Measurements from ENCODE around the gene TRAPPC5. TPM values are rescaled to one million over a fixed set of nuclear protein-coding genes. Genes with fewer than 3 reads are reported as not detected.

The TRAPPC5 gene
- polyA plus RNA-seq, 1 of the 3 experiments (the other 2 are of a cell fraction) = 49.4 TPM

- no peaks in the 10 kb centered on the region for H4K20me1 ChIP-seq (ENCODE audit: insufficient read depth)
- H3K27me3 ChIP-seq (ENCODE audit: insufficient read depth) = peaks cover 89% of the 10 kb centered on the region
- H3K4me3 ChIP-seq (ENCODE audit: low read depth in 2 of 2, low read length in 1 of 2) = no peak overlapping the region
- 28% methylated on average over 15 of the region's 15 CpGs for WGBS (ENCODE audit: low lambda C conversion rate)
- no peaks in the 10 kb centered on the region for H3K79me2 ChIP-seq (ENCODE audit: insufficient read depth)
- no peak overlapping the region for H2AFZ ChIP-seq (ENCODE audit: low read depth)
- no peaks in the 10 kb centered on the region for H3K9me3 ChIP-seq
- no peaks in the 10 kb centered on the region for H3K9me2 ChIP-seq
- no peak overlapping the region for H3K9ac ChIP-seq
- no peaks in the 10 kb centered on the region for H3F3A ChIP-seq (replicated peaks; ENCODE audit: insufficient read depth)
- CTCF ChIA-PET = interaction anchor here (2.5 to 3.0 kb wide), 2 partner anchors 19 kb away, joined by 10 to 13 read pairs; partner anchors contain the start of gene TRAPPC5
- H3K36me3 ChIP-seq (replicated peaks in 1 of 2; ENCODE audit: control insufficient read depth in 1 of 2, insufficient read depth in 2 of 2, low read length in 1 of 2) = no peaks in the 10 kb centered on the region
- POLR2A ChIA-PET = no interaction called here
- no peaks in the 10 kb centered on the region for H3K4me1 ChIP-seq (ENCODE audit: control insufficient read depth in 1 of 2, insufficient read depth in 2 of 2, low read depth in 1 of 2, low read length in 1 of 2)
- DNase-seq = no peak
- TF ChIP-seq MXI1 (IDR thresholded peaks at IDR 0.05; ENCODE audit: low read depth, low read length) (no peak), USF2 (IDR thresholded peaks at IDR 0.05; ENCODE audit: borderline replicate concordance, low read depth, low read length) (no peak), MEF2A (IDR thresholded peaks at IDR 0.05; ENCODE audit: borderline replicate concordance, low read depth) (no peak), REST (IDR thresholded peaks at IDR 0.05; ENCODE audit: low read depth, low read length) (no peak), CTCF (IDR thresholded peaks at IDR 0.05) (no peak), RFX5 (IDR thresholded peaks at IDR 0.05; ENCODE audit: low read length) (no peak), NRF1 (IDR thresholded peaks at IDR 0.05; ENCODE audit: low read depth, low read length) (no peak), FOXM1 (IDR thresholded peaks at IDR 0.05; ENCODE audit: low read depth) (no peak), IRF3 (IDR thresholded peaks at IDR 0.05; ENCODE audit: low read depth, low read length) (no peak), POLR2AphosphoS5 (IDR thresholded peaks at IDR 0.05; ENCODE audit: low read depth, low read length) (no peak), SIN3A (IDR thresholded peaks at IDR 0.05; ENCODE audit: borderline replicate concordance, low read depth, low read length) (no peak), FOSL2 (IDR thresholded peaks at IDR 0.05; ENCODE audit: borderline replicate concordance, low read depth) (no peak), RAD21 (IDR thresholded peaks at IDR 0.05; ENCODE audit: low read length) (no peak), NFIC (IDR thresholded peaks at IDR 0.05; ENCODE audit: borderline replicate concordance) (no peak), FOXJ3 (CRISPR knock-in tag; IDR thresholded peaks at IDR 0.05) (no peak), RXRA (IDR thresholded peaks at IDR 0.05; ENCODE audit: borderline replicate concordance, low read depth) (no peak), SMC3 (IDR thresholded peaks at IDR 0.05; ENCODE audit: low read depth, low read length) (no peak)
- H3K27ac ChIP-seq (ENCODE audit: low read depth in 2 of 2, low read length in 1 of 2) = no peak overlapping the region
- H3K4me2 ChIP-seq = no peak overlapping the region
Observed at GRCh38 chr19:7699417-7700401, 19.1 kb downstream of the TRAPPC5 start.
